Vagina (tissue), 2 donors: ENCODE data around the gene DYRK1A. TPM values are rescaled to one million over a fixed set of nuclear protein-coding genes. Genes with fewer than 3 reads are reported as not detected.
"Not testable (repeated sequence)": the region's sequence is repeated elsewhere in the genome, so short reads cannot be mapped to it uniquely, and the experiment has no call there.

Experiments
- DNase-seq, 2 donors: peaks; one replicate each; pipeline ENCODE4 v3.0.0-alpha.2; 2017; ENCODE audit errors: extremely low spot score in 2 of 2
- H3K27ac ChIP-seq: fragments of 200-600 bp; sonication (generic); one replicate; pipeline ENCODE4 v1.5.1; 2019
- H3K27me3 ChIP-seq: fragments of 200-600 bp; sonication (generic); one replicate; pipeline ENCODE4 v1.5.1; 2019
- H3K36me3 ChIP-seq, 2 donors: fragments of 200-600 bp; sonication (generic); one replicate each; pipeline ENCODE4 v1.5.1; 2017 to 2019
- H3K4me1 ChIP-seq: fragments of 200-600 bp; sonication (generic); one replicate; pipeline ENCODE4 v1.5.1; 2019
- H3K4me3 ChIP-seq, 2 donors: fragments of 200-600 bp; sonication (generic); 1 replicate in 1 of 2; 2 replicates in 1 of 2; pipeline ENCODE4 v1.5.1; 2016 to 2019
- H3K9me3 ChIP-seq: fragments of 200-600 bp; sonication (generic); one replicate; pipeline ENCODE4 v1.5.1; 2019
- POLR2A ChIP-seq, 2 donors: fragments of 450-650 bp; IDR thresholded peaks; one replicate each; pipeline ENCODE4 v1.6.1; 2017; ENCODE audit warnings: antibody characterized with exemption in 2 of 2, mild to moderate bottlenecking in 2 of 2, moderate library complexity in 2 of 2
- POLR2AphosphoS5 ChIP-seq, 2 donors: sonication (generic); formaldehyde crosslinking; IDR thresholded peaks; one replicate each; pipeline ENCODE4 v1.9.0; 2017; ENCODE audit warnings: antibody characterized with exemption in 2 of 2, mild to moderate bottlenecking in 2 of 2, low read depth in 1 of 2; ENCODE audit not compliant: insufficient read depth in 1 of 2
- intact Hi-C: fragments of 100-400 bp; cut with DNase I; formaldehyde crosslinking; loops from one replicate; pipeline ENCODE4 v1.15.1; 2023
- total RNA-seq: library from RNA; depleted of rRNA; stranded (reverse); fragments of >200 nt; gene quantifications from one replicate; pipeline ENCODE4 v1.2.3, GENCODE V29; 2016
- TF ChIP-seq, protein P1 (sequence below), 3 experiments: fragments of 450-650 bp in 2 of 3; fragments of 200-600 bp in 1 of 3; sonication (generic) in 1 of 3; IDR thresholded peaks; one replicate each; pipeline ENCODE4 v1.5.1; 2017 to 2019; ENCODE audit warnings: antibody characterized with exemption in 3 of 3, mild to moderate bottlenecking in 2 of 3, moderate library complexity in 2 of 3

The DYRK1A gene
- 78.1 TPM for total RNA-seq

DNA sequence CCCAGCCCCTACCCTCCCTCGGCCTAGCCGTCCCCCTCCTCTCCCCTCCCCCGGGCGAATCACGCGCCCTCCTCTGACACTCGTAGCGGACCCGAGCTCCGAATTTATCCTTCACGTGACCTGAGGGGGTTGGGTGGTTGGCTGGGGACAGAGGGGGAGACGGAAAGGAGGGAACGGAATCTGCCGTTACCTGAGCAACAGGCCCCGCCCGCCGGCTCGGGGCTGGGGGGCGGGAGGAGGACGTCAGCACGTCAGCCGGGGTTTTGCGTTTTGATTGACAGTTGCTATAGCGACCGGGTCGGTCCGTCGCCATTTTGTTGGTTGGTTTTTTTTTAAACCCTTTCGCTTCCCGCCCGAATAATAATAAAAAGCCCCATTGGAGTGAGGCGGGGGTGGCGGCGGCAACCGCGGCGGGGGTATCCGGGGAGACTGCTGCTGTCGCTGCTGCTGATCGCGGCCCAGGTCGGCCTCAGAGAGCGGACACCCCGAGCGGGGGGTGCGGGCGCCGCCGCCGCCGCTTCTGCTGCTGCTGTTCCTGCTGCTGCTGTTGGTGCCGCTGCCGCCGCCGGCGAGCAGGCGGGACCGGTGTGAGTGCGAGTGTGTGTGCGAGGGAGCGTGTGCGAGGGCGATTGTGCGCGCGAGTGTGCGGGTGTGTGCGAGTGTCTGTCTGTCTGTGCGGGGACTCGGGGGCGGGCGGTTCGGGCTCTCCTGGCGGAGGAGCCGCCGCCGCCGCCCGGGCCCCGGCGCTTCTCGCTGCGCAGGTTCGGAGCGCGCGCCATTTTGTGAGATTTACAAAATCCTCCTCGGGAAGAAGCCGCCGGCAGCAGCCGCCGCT, at the start of gene DYRK1A:
Gene DYRK1A, plus strand, starts transcription at position 292 of the 835 bp plus-strand sequence. CDS start 53,602 bp downstream, outside the sequence.
- no peaks in the 10 kb centered on the region for H3K27me3 ChIP-seq
- no peaks in the 10 kb centered on the region for H3K9me3 ChIP-seq
- peak in 1 of 2 donors; percentile 99 for DNase-seq
- peak in 1 of 2 donors; percentile 27 for TF ChIP-seq POLR2A (IDR thresholded peaks at IDR 0.05)
- TF ChIP-seq, protein P1, sequence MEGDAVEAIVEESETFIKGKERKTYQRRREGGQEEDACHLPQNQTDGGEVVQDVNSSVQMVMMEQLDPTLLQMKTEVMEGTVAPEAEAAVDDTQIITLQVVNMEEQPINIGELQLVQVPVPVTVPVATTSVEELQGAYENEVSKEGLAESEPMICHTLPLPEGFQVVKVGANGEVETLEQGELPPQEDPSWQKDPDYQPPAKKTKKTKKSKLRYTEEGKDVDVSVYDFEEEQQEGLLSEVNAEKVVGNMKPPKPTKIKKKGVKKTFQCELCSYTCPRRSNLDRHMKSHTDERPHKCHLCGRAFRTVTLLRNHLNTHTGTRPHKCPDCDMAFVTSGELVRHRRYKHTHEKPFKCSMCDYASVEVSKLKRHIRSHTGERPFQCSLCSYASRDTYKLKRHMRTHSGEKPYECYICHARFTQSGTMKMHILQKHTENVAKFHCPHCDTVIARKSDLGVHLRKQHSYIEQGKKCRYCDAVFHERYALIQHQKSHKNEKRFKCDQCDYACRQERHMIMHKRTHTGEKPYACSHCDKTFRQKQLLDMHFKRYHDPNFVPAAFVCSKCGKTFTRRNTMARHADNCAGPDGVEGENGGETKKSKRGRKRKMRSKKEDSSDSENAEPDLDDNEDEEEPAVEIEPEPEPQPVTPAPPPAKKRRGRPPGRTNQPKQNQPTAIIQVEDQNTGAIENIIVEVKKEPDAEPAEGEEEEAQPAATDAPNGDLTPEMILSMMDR (IDR thresholded peaks at IDR 0.05): no peak
- TF ChIP-seq POLR2AphosphoS5 (IDR thresholded peaks at IDR 0.05; ENCODE audit: insufficient read depth in 1 of 2, low read depth in 1 of 2): peak; percentile 88 to 89
- peaks cover 44% of the 10 kb centered on the region for H3K4me1 ChIP-seq
- peak within 1 kb of the TSS; percentile 78 to 100 for H3K4me3 ChIP-seq
- intact Hi-C loops: loop anchor here (2.0 to 10.0 kb wide), 3 partner anchors 28 to 294 kb away; partner anchors contain the start of genes PIGP and TTC3
- no peaks in the 10 kb centered on the region for H3K36me3 ChIP-seq
- peak within 1 kb of the TSS; percentile 100 for H3K27ac ChIP-seq

DNA sequence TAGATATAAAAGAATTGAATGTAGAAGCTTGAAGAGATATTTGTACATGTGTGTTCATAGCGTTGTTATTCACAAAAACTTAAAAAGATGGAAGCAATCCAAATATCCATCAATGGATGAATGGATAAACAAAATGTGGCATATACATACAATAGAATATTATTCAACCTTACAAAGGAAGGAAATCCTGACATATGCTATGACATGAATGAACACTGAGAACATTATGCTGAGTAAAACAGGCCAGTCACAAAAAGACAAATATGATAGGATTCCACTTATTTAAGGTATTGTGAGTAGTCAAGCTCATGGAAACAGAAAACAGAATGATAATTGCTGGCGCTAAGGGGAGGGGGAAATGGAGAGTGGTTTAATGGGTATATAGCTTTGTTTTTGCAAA, 47.0 kb upstream of the DYRK1A start:
- Histone ChIP-seq H3K27me3 (no peaks in the 10 kb centered on the region), H3K36me3 (no peaks in the 10 kb centered on the region), H3K9me3 (no peaks in the 10 kb centered on the region), H3K27ac (no peak overlapping the region), H3K4me1 (no peaks in the 10 kb centered on the region), H3K4me3 (no peak overlapping the region)
- intact Hi-C loops: no loop called here
- TF ChIP-seq, protein P1 (IDR thresholded peaks at IDR 0.05): no peak
- TF ChIP-seq POLR2A (IDR thresholded peaks at IDR 0.05): no peak
- no peak for TF ChIP-seq POLR2AphosphoS5 (IDR thresholded peaks at IDR 0.05; ENCODE audit: insufficient read depth in 1 of 2, low read depth in 1 of 2)
- no peak for DNase-seq

DNA sequence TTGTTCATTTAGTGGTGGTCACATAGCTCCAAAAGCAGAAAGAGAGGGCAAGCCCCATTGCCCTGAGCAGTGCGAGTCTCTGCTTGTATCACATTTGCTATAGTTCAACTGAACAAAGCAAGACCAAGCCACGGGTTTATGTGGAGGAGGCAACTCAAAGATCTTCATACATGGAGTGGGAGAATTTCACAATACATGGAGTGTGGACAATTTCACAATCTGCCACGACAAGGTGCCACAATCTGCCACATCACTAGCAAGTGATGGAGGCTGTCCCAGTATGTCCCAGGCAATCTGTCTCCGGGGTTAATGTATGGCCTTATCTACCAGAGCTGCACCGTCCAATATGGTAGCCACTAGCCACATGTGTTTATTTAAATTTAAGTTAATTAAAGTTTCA, 44.5 kb upstream of the DYRK1A start:
- Histone ChIP-seq H3K36me3 (no peaks in the 10 kb centered on the region), H3K27me3 (no peaks in the 10 kb centered on the region), H3K27ac (no peak overlapping the region), H3K4me1 (no peaks in the 10 kb centered on the region), H3K4me3 (no peak overlapping the region), H3K9me3 (no peaks in the 10 kb centered on the region)
- no peak for DNase-seq
- TF ChIP-seq, protein P1 (IDR thresholded peaks at IDR 0.05): no peak
- TF ChIP-seq POLR2A (IDR thresholded peaks at IDR 0.05): no peak
- TF ChIP-seq POLR2AphosphoS5 (IDR thresholded peaks at IDR 0.05; ENCODE audit: insufficient read depth in 1 of 2, low read depth in 1 of 2): no peak
- intact Hi-C loops: no loop called here

DNA sequence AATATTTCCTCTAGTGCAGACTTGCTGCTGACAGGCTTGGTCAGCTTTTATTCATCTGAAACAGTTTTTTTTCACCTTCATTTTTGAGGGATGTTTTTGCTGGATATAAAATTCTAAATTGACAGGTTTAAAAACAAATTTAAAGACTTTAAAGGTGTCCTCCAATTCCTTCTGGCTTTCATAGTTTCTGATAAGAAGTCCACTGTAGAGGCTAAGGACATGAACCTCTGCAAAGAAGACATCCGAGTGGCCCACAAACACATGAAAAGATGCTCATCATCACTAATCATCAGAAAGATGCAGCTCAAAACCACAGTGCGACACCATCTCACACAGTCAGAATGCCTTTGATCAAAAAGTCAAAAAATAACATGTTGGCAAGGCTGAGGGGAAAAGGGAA, 42.0 kb upstream of the DYRK1A start:
- Histone ChIP-seq H3K9me3 (no peaks in the 10 kb centered on the region), H3K4me3 (no peak overlapping the region), H3K4me1 (no peaks in the 10 kb centered on the region), H3K27ac (no peak overlapping the region), H3K27me3 (no peaks in the 10 kb centered on the region), H3K36me3 (no peaks in the 10 kb centered on the region)
- intact Hi-C loops: no loop called here
- no peak for TF ChIP-seq POLR2AphosphoS5 (IDR thresholded peaks at IDR 0.05; ENCODE audit: insufficient read depth in 1 of 2, low read depth in 1 of 2)
- no peak for TF ChIP-seq POLR2A (IDR thresholded peaks at IDR 0.05)
- TF ChIP-seq, protein P1 (IDR thresholded peaks at IDR 0.05): no peak
- DNase-seq: no peak

DNA sequence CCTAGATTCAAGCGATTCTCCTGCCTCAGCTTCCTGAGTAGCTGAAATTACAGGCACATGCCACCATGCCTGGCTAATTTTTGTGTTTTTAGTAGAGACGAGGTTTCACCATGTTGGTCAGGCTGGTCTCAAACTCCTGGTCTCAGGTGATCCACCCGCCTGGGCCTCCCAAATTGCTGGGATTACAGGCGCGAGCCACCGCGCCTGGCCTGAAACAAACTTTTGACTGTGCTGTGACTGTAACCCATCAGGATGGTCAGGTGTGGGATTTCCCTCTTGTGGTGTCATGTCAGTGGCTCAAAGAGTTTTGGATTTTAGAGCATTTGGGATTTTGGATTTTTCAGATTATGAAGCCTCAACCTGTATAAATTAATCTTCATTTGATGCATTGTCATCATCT, 38.4 kb upstream of the DYRK1A start:
- H3K36me3 ChIP-seq, H3K9me3 ChIP-seq, H3K4me3 ChIP-seq, H3K27ac ChIP-seq, intact Hi-C loops, DNase-seq, H3K27me3 ChIP-seq, H3K4me1 ChIP-seq: not testable (repeated sequence)
